Kidney (tissue), 14 donors: Measurements from ENCODE around the gene PVR. TPM values are rescaled to one million over a fixed set of nuclear protein-coding genes. Genes with fewer than 3 reads are reported as not detected.

Experiments used
- DNase-seq, 5 donors: peaks; one replicate each; pipeline ENCODE4 v3.0.0-alpha.2; 2013 to 2020
- FAIRE-seq: peaks from 2 replicates; lab custom pipeline; 2012; peaks lifted over from hg19 to GRCh38; lab: Jason Lieb, UNC
- H3K27ac ChIP-seq, 2 donors: one replicate each; pipeline ENCODE4 v1.7.0; 2013; ENCODE audit warnings: low read depth in 2 of 2, low read length in 2 of 2, inconsistent platforms in 1 of 2
- H3K27me3 ChIP-seq: one replicate; pipeline ENCODE4 v1.7.1; 2013; ENCODE audit warnings: low read length, inconsistent platforms; ENCODE audit not compliant: control insufficient read depth, insufficient read depth
- H3K36me3 ChIP-seq, 3 donors: one replicate each; pipeline versions ENCODE4 v1.7.0 to v1.7.1; 2013; ENCODE audit warnings: low read length in 3 of 3, control low read depth in 1 of 3, inconsistent platforms in 1 of 3; ENCODE audit not compliant: insufficient read depth in 3 of 3, control insufficient read depth in 2 of 3
- H3K4me1 ChIP-seq, 3 donors: one replicate each; pipeline versions ENCODE4 v1.7.0 to v1.7.1; 2013; ENCODE audit warnings: low read length in 3 of 3, inconsistent platforms in 1 of 3, low read depth in 1 of 3; ENCODE audit not compliant: control insufficient read depth in 2 of 3, insufficient read depth in 2 of 3
- H3K4me3 ChIP-seq, 3 donors: one replicate each; pipeline versions ENCODE4 v1.7.0 to v1.8.1; 2013; ENCODE audit warnings: low read length in 3 of 3, control low read depth in 1 of 3, inconsistent platforms in 1 of 3
- H3K9ac ChIP-seq, 3 donors: one replicate each; pipeline versions ENCODE4 v1.7.0 to v1.7.1; 2013; ENCODE audit warnings: low read length in 3 of 3, control low read depth in 1 of 3, inconsistent platforms in 1 of 3
- H3K9me3 ChIP-seq, 3 donors: one replicate each; pipeline versions ENCODE4 v1.7.0 to v1.7.1; 2013; ENCODE audit warnings: low read length in 3 of 3, control low read depth in 1 of 3, inconsistent platforms in 1 of 3; ENCODE audit not compliant: control insufficient read depth in 2 of 3, insufficient read depth in 1 of 3
- CTCF ChIP-seq: IDR thresholded peaks from 3 replicates; pipeline ENCODE4 v1.5.1; 2012; ENCODE audit warnings: mild to moderate bottlenecking, moderate library complexity, borderline replicate concordance; ENCODE audit not compliant: insufficient read depth; ENCODE audit errors: extremely low read depth
- intact Hi-C: fragments of 100-400 bp; cut with DNase I; formaldehyde crosslinking; loops from one replicate; pipeline ENCODE4 v1.11.1; 2022
- polyA plus RNA-seq: library from polyadenylated mRNA; stranded (reverse); fragments of 350-450 nt; fragmentation: Illumina TruSeq; extraction: RNeasy Lipid Tissue Mini Kit (QIAGEN cat#74804); gene quantifications from one replicate; pipeline ENCODE4 v1.2.3, GENCODE V29; 2014; ENCODE audit warnings: low read depth, low replicate concordance; ENCODE audit not compliant: insufficient read depth
- total RNA-seq: library from RNA; stranded (reverse); fragmentation: NEBNext Ultra II Directional; extraction: Animal tissue kit (Norgen Biotek cat#: 25700); gene quantifications from one replicate; pipeline ENCODE4 v1.2.1, GENCODE V29; 2021
- donor health status: control.
- donor health status: control.
- donor health status: control.
- donor health status: control.
- donor health status: control.
- donor health status: DM: yes; HTN: yes; CAD: no.
- donor health status: Normal renal cell carcinoma (clear cell type).

PVR gene
- total and polyA plus RNA-seq, 2 donors from 2014 or later = 20.7 to 36.4 TPM

GRCh38 chr19:44689290-44690130 is 45.8 kb downstream of the PVR start:
- Histone ChIP-seq H3K27ac (no peak overlapping the region), H3K27me3 (no peaks in the 10 kb centered on the region), H3K4me1 (peaks cover 0 to 11% (median 4%) of the 10 kb centered on the region in 3 donors), H3K4me3 (no peak overlapping the region), H3K9me3 (no peaks in the 10 kb centered on the region), H3K9ac (no peak overlapping the region), H3K36me3 (no peaks in the 10 kb centered on the region)
- intact Hi-C loops = no loop called here
- peak; percentile 81 to 92 (median 87) for DNase-seq
- TF ChIP-seq CTCF = peak; percentile 92
- no peak for FAIRE-seq

DNA sequence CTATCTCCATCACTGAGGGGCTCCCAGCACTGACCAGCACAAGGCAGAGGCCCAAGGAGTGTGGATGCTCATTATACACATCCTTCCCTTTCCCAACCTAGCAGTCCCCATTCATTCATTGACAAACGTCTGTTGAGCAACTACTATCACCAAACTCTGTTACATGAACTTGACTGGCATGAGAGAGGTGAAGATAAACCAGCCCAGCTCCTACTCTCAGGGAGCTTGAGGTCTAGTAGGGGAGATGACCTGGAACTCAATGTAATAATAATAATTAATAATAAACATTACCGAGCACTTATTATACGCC is 46.4 kb downstream of the PVR start:
- H3K27me3 ChIP-seq = no peaks in the 10 kb centered on the region
- H3K4me1 ChIP-seq = peaks cover 0 to 8% (median 4%) of the 10 kb centered on the region in 3 donors
- H3K9me3 ChIP-seq = no peaks in the 10 kb centered on the region
- no peaks in the 10 kb centered on the region for H3K36me3 ChIP-seq
- FAIRE-seq = no peak
- H3K27ac ChIP-seq = no peak overlapping the region
- intact Hi-C loops = no loop called here
- no peak overlapping the region for H3K9ac ChIP-seq
- no peak overlapping the region for H3K4me3 ChIP-seq
- no peak for DNase-seq
- no peak for TF ChIP-seq CTCF

- intact Hi-C loops = no loop called here
- DNase-seq (no peak), FAIRE-seq (no peak)
- peak overlapping the region in 1 of 3 donors; percentile 36 for H3K9ac ChIP-seq
- TF ChIP-seq CTCF = no peak
- H3K27ac ChIP-seq = peak overlapping the region in 1 of 2 donors; percentile 74
- H3K9me3 ChIP-seq = no peaks in the 10 kb centered on the region
- no peak overlapping the region for H3K4me3 ChIP-seq
- H3K27me3 ChIP-seq = no peaks in the 10 kb centered on the region
- H3K4me1 ChIP-seq = peaks cover 0 to 8% (median 4%) of the 10 kb centered on the region in 3 donors
- no peaks in the 10 kb centered on the region for H3K36me3 ChIP-seq
Observed at GRCh38 chr19:44692379-44692721, 48.6 kb downstream of the PVR start.

DNA sequence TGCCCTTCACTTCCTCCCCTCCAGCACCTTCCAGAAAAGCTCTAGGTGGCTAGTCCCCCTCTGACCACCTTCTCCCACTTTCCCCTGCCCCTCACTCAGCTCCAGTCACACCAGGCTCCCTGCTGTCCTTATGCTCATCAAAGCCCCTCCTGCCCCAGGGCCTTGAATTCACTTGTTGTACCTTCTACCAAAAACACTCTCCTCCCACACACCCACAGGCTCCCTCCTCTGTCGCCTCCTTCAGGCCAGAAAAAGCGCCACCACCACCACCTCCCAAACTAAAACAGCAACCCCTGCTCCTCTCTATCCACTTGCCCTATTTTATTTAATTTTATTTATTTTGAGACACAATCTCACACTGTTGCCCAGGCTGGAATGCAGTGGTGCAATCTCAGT is 50.5 kb downstream of the PVR start:
- Histone ChIP-seq H3K27me3 (no peaks in the 10 kb centered on the region), H3K9me3 (no peaks in the 10 kb centered on the region), H3K9ac (no peak overlapping the region), H3K36me3 (no peaks in the 10 kb centered on the region), H3K4me3 (no peak overlapping the region), H3K4me1 (peaks cover 0 to 7% (median 1%) of the 10 kb centered on the region in 3 donors), H3K27ac (no peak overlapping the region)
- FAIRE-seq (no peak), DNase-seq (no peak)
- intact Hi-C loops = no loop called here
- TF ChIP-seq CTCF = no peak
